ENCODE results near the gene HJURP. TPM values are rescaled to one million over a fixed set of nuclear protein-coding genes. Genes with fewer than 3 reads are reported as not detected.

HJURP gene
- total RNA-seq, 1 donor from 2014 or later = 7.7 TPM

DNA sequence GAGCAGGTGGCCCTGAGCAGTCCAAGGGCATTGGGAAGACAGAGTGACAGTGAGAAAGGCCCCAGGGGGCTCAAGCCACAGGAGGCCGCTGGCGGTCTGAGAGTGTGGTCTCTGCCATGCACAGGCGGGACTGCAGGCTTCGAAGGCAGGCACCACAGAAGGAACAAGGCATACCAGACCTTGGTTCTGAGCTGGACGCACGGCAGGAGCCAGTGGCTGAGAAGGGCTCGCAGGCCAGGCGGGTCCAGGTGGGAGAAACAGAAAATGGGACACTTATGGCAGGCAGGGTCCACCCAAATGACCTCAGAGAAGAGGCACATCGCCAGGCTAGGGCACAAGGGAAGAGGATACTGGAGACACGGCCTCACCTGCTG is 14.9 kb downstream of the HJURP start:
- Mint-ChIP-seq H3K4me1 (ENCODE audit: unreplicated experiment) (peaks cover 19% of the 10 kb centered on the region), H3K9me3 (ENCODE audit: unreplicated experiment) (no peaks in the 10 kb centered on the region), H3K4me3 (ENCODE audit: unreplicated experiment) (no peak overlapping the region), H3K27ac (ENCODE audit: unreplicated experiment) (no peak overlapping the region), H3K27me3 (ENCODE audit: unreplicated experiment) (no peaks in the 10 kb centered on the region), H3K36me3 (ENCODE audit: unreplicated experiment) (peaks cover 14% of the 10 kb centered on the region)
- peak; percentile 83 for DNase-seq (ENCODE audit: extremely low spot score, unreplicated experiment)
- TF ChIP-seq CTCF (IDR thresholded peaks at IDR 0.05) = no peak

DNA sequence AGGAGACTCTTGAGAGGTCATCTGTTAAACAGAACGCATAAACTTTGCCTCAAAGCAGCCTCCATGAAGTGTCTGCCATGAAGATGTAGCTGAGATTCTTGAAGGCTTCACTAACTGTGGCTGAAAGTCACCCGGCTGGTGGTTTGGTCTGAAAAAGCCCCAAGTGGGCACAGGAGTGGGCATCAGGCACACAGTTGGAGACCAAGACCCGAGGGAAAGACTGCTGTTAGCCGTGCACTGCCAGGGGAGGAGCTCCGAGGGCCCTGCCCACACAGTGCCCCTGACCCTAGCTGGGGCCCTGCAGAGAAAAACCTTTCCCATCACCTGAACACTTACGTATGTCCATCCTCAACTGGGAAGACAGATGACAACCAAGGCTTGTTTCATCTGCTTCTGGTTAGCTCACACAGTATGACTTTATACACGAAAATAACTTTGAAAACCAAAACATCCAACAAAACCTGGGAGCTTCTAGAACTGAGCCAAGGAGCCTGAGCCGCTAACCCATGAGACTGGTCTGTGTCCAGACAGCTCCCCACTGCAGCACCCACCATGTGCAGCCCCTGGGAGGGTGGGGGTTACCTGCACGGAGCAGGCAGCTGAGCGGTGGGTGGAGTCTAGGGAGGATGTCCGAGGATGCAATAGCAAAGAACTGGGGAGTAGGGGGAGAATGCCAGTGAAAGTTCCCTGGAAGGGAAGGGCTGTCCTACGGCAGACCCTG is 15.4 kb downstream of the HJURP start:
- TF ChIP-seq CTCF (IDR thresholded peaks at IDR 0.05) = no peak
- DNase-seq (ENCODE audit: extremely low spot score, unreplicated experiment) = peak; percentile 62
- peaks cover 19% of the 10 kb centered on the region for H3K4me1 Mint-ChIP-seq (ENCODE audit: unreplicated experiment)
- no peak overlapping the region for H3K27ac Mint-ChIP-seq (ENCODE audit: unreplicated experiment)
- peaks cover 12% of the 10 kb centered on the region for H3K36me3 Mint-ChIP-seq (ENCODE audit: unreplicated experiment)
- H3K4me3 Mint-ChIP-seq (ENCODE audit: unreplicated experiment) = no peak overlapping the region
- H3K27me3 Mint-ChIP-seq (ENCODE audit: unreplicated experiment) = no peaks in the 10 kb centered on the region
- H3K9me3 Mint-ChIP-seq (ENCODE audit: unreplicated experiment) = no peaks in the 10 kb centered on the region

DNA sequence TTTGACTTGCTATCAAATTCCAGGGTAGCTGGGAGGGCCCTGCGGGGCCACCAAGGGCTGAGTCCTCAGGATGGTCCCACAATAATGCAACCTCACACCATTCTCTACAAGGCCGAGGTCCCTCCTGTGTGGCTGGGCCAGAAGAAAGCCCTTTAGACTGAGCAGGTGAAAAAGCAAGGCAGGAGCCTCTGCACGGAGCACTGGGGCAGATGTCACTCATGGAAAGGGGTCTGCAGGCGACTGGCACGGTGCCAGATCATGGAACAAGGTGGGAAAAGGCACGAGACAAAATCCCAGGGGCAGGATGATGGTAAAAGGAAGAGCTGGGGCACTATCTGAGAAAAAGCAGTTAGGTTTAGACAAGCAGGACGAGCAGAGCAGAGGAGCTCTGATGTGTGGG is 16.1 kb downstream of the HJURP start:
- H3K27ac Mint-ChIP-seq (ENCODE audit: unreplicated experiment) = no peak overlapping the region
- no peaks in the 10 kb centered on the region for H3K27me3 Mint-ChIP-seq (ENCODE audit: unreplicated experiment)
- H3K36me3 Mint-ChIP-seq (ENCODE audit: unreplicated experiment) = peaks cover 11% of the 10 kb centered on the region
- H3K4me3 Mint-ChIP-seq (ENCODE audit: unreplicated experiment) = no peak overlapping the region
- peaks cover 21% of the 10 kb centered on the region for H3K4me1 Mint-ChIP-seq (ENCODE audit: unreplicated experiment)
- DNase-seq (ENCODE audit: extremely low spot score, unreplicated experiment) = peak; percentile 75
- no peak for TF ChIP-seq CTCF (IDR thresholded peaks at IDR 0.05)
- H3K9me3 Mint-ChIP-seq (ENCODE audit: unreplicated experiment) = no peaks in the 10 kb centered on the region

GRCh38 chr2:233837694-233838229 is 16.6 kb downstream of the HJURP start:
- peak; percentile 40 for DNase-seq (ENCODE audit: extremely low spot score, unreplicated experiment)
- H3K27ac Mint-ChIP-seq (ENCODE audit: unreplicated experiment) = no peak overlapping the region
- peaks cover 26% of the 10 kb centered on the region for H3K4me1 Mint-ChIP-seq (ENCODE audit: unreplicated experiment)
- H3K36me3 Mint-ChIP-seq (ENCODE audit: unreplicated experiment) = peaks cover 9% of the 10 kb centered on the region
- no peaks in the 10 kb centered on the region for H3K27me3 Mint-ChIP-seq (ENCODE audit: unreplicated experiment)
- no peaks in the 10 kb centered on the region for H3K9me3 Mint-ChIP-seq (ENCODE audit: unreplicated experiment)
- H3K4me3 Mint-ChIP-seq (ENCODE audit: unreplicated experiment) = no peak overlapping the region
- no peak for TF ChIP-seq CTCF (IDR thresholded peaks at IDR 0.05)

DNA sequence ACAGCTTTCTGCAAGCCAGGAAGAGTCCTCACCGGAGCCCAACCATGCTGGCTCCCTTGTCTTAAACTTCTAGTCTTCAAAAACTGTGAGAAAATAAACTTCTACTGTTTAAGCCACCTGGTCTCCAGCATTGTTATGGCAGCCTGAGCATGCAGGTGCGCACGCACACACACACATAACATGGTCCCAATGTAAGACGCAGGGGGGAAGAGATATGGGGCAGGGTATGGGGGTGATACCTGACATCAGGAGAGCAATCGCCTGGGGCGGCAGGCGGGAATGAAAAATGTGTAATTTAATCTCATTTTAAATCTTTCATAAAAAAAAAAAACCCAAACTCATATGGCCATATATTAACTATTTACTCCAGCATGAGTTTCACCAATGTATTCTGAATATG is 18.0 kb downstream of the HJURP start:
- peaks cover 2% of the 10 kb centered on the region for H3K36me3 Mint-ChIP-seq (ENCODE audit: unreplicated experiment)
- no peak for DNase-seq (ENCODE audit: extremely low spot score, unreplicated experiment)
- H3K27me3 Mint-ChIP-seq (ENCODE audit: unreplicated experiment) = no peaks in the 10 kb centered on the region
- no peak overlapping the region for H3K4me3 Mint-ChIP-seq (ENCODE audit: unreplicated experiment)
- H3K27ac Mint-ChIP-seq (ENCODE audit: unreplicated experiment) = no peak overlapping the region
- TF ChIP-seq CTCF (IDR thresholded peaks at IDR 0.05) = no peak
- H3K4me1 Mint-ChIP-seq (ENCODE audit: unreplicated experiment) = peaks cover 27% of the 10 kb centered on the region
- no peaks in the 10 kb centered on the region for H3K9me3 Mint-ChIP-seq (ENCODE audit: unreplicated experiment)

Data from osteocyte (in vitro differentiated cells).